Neural cell (in vitro differentiated cells): ENCODE data around the gene NPAS4.

Experiments
- CTCF ChIP-seq: fragments of 450-650 bp; IDR thresholded peaks from 2 replicates; pipeline ENCODE4 v1.5.1; 2014; ENCODE audit warnings: antibody characterized with exemption, mild to moderate bottlenecking, moderate library complexity; ENCODE audit not compliant: poor library complexity, severe bottlenecking
- EP300 ChIP-seq: fragments of 450-650 bp; conservative IDR thresholded peaks from 2 replicates; pipeline ENCODE4 v1.6.1; 2014; ENCODE audit warnings: antibody characterized with exemption, mild to moderate bottlenecking, moderate library complexity; ENCODE audit not compliant: poor library complexity, severe bottlenecking

DNA sequence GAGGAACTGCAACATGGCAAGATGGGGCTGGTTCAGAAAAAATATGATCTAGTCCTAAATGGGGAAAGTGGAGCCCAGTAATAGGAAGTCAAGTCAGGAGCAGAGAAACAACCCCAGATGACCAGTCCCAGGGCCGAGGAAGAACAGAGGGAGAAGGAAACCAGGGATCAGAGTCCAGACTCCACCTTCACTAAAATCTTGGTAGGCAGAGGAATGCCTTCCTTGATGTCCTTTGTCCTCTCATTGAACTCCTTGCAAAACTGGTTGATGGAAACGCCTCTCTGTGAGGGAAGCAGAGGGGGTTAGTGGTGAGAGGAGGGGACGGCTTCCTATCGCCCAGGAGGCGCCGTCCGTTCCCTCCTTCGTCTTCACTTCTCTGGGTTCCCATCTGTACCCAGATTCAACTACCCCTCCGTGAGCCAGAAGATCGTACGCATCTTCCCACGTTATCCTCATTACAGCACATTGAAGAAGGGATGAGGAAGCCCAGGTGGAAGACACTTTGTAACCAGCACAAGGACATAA, 17.2 kb downstream of the NPAS4 start:
- no peak for TF ChIP-seq EP300
- no peak for TF ChIP-seq CTCF
